ENCODE data around the gene CTAG2. TPM values are rescaled to one million over a fixed set of nuclear protein-coding genes. Genes with fewer than 3 reads are reported as not detected.

Gene CTAG2
- total RNA-seq, 2 donors from 2014 or later, result not detected

GRCh38 chrX:154602766-154603437, 50.5 kb downstream of the CTAG2 start:
- intact Hi-C loops (cut with DNase I), result no loop called here
- DNase-seq, result no peak

GRCh38 chrX:154602226-154602625, 51.2 kb downstream of the CTAG2 start:
- ATAC-seq, result no peak
- DNase-seq, result no peak
- intact Hi-C loops (cut with DNase I), result no loop called here

More at GRCh38 chrX:154602766-154603437, 50.5 kb downstream of the CTAG2 start:
- no peak for ATAC-seq

Other genes with a start within 250 kb of the CTAG2 start
- 10 to 100 TPM; 41.9 to 42.8 TPM for gene DNASE1L1, start 244.3 kb downstream of the CTAG2 start, total RNA-seq
- gene TAFAZZIN, start 242.0 kb downstream of the CTAG2 start, total RNA-seq, result 10 to 100 TPM; 36.6 to 41.2 TPM
- gene ATP6AP1, start 224.9 kb downstream of the CTAG2 start, total RNA-seq, result 10 to 100 TPM; 70.8 to 86.0 TPM
- gene GDI1, start 216.4 kb downstream of the CTAG2 start, total RNA-seq, result 10 to 100 TPM; 76.8 to 98.5 TPM
- 10 to 100 TPM; 48.7 to 58.9 TPM for gene FAM50A, start 209.4 kb downstream of the CTAG2 start, total RNA-seq
- gene PLXNA3, start 195.3 kb downstream of the CTAG2 start, total RNA-seq, result 10 to 100 TPM; 24.0 to 28.1 TPM
- gene LAGE3, start 174.3 kb downstream of the CTAG2 start, total RNA-seq, result 10 to 100 TPM; 17.7 TPM
- gene UBL4A, start 167.0 kb downstream of the CTAG2 start, total RNA-seq, result 10 to 100 TPM; 44.4 to 48.4 TPM
- 10 to 100 TPM; 15.1 to 18.4 TPM for gene SLC10A3, start 162.9 kb downstream of the CTAG2 start, total RNA-seq
- gene FAM3A, start 137.3 kb downstream of the CTAG2 start, total RNA-seq, result 10 to 100 TPM; 44.4 to 51.0 TPM
- gene G6PD, start 106.7 kb downstream of the CTAG2 start, total RNA-seq, result 10 to 100 TPM; 30.4 to 36.0 TPM
- 10 to 100 TPM; 17.1 to 21.1 TPM for gene IKBKG, start 106.0 kb downstream of the CTAG2 start, total RNA-seq
- not detected for gene CTAG1A, start 68.4 kb downstream of the CTAG2 start, total RNA-seq
- gene CTAG1B, start 34.3 kb downstream of the CTAG2 start, total RNA-seq, result not detected
- 10 to 100 TPM; 10.2 to 18.1 TPM for gene GAB3, start 97.5 kb upstream of the CTAG2 start, total RNA-seq
- 10 to 100 TPM; 19.5 to 34.3 TPM for gene DKC1, start 109.3 kb upstream of the CTAG2 start, total RNA-seq
- 10 to 100 TPM; 36.1 to 40.0 TPM for gene MPP1, start 151.9 kb upstream of the CTAG2 start, total RNA-seq
- gene SMIM9, start 181.1 kb upstream of the CTAG2 start, total RNA-seq, result not detected
- 10 to 100 TPM; 22.0 to 27.8 TPM for gene F8A1, start 232.8 kb upstream of the CTAG2 start, total RNA-seq